ELF-1 (cell line): Measurements from ENCODE around the gene COMP.

ENCODE experiments used
- DNase-seq: peaks from one replicate; pipeline ENCODE4 v3.0.0-alpha.2; 2016; ENCODE audit warnings: low read depth, low spot score

The COMP gene

GRCh38 chr19:18803550-18804138 is 12.5 kb upstream of the COMP start:
- DNase-seq = no peak

DNA sequence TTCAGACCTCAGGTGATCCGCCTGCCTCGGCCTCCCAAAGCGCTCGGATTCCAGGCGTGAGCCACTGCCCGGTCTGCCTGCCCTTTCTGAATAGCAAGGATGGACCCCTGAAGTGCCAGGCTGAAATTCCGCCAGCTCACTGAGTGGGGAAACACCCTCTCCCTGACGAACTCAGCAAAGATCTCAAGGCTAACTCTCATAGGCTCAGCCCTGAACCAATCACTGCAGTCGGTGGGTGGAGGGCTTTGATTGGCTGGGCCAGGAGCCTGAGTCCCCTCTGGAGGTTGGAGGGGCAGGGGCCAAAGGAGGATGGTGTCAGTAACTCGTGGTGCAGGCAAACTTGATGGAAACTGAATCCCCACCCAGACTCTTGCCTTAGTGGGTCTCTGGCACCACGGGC is 11.2 kb upstream of the COMP start:
- DNase-seq = peak; percentile 71

GRCh38 chr19:18800636-18801035 is 9.5 kb upstream of the COMP start:
- DNase-seq = no peak

GRCh38 chr19:18800079-18800478 is 9.0 kb upstream of the COMP start:
- DNase-seq = no peak

- no peak for DNase-seq
Measured at GRCh38 chr19:18799389-18799970, 8.4 kb upstream of the COMP start.

GRCh38 chr19:18798384-18799352 is 7.6 kb upstream of the COMP start:
- no peak for DNase-seq

- no peak for DNase-seq
Measured at GRCh38 chr19:18796239-18796638, 5.1 kb upstream of the COMP start.

GRCh38 chr19:18795540-18795939 is 4.4 kb upstream of the COMP start:
- peak; percentile 73 for DNase-seq

DNA sequence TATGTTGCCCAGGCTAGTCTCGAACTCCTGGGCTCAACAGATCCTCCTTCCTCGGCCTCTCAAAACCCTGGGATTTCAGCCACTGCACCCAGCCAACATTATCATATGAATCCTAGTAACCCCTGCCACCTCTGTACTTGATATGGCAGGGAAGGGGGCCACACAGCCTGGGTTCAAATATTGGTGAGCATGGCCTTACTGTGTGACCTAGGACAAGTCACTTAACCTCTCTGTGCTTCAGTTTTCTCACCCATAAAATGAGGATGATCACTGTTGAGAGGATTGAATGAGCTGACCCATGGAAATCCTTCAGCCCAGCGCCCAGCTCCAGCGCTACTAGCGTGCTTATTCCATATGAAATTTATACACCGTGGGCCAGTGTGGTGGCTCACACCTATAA is 3.6 kb upstream of the COMP start:
- no peak for DNase-seq

- DNase-seq = no peak
Measured at GRCh38 chr19:18794029-18794313, 2.9 kb upstream of the COMP start.

GRCh38 chr19:18793144-18794028 is 2.3 kb upstream of the COMP start:
- no peak for DNase-seq

- DNase-seq = no peak
Measured at GRCh38 chr19:18792661-18793060, 1.6 kb upstream of the COMP start.

GRCh38 chr19:18791315-18791678 is 192 bp upstream of the COMP start:
- no peak for DNase-seq

GRCh38 chr19:18789883-18790565 is 1.1 kb downstream of the COMP start:
- DNase-seq = no peak

- no peak for DNase-seq
Measured at GRCh38 chr19:18789422-18789869, 1.7 kb downstream of the COMP start.

DNA sequence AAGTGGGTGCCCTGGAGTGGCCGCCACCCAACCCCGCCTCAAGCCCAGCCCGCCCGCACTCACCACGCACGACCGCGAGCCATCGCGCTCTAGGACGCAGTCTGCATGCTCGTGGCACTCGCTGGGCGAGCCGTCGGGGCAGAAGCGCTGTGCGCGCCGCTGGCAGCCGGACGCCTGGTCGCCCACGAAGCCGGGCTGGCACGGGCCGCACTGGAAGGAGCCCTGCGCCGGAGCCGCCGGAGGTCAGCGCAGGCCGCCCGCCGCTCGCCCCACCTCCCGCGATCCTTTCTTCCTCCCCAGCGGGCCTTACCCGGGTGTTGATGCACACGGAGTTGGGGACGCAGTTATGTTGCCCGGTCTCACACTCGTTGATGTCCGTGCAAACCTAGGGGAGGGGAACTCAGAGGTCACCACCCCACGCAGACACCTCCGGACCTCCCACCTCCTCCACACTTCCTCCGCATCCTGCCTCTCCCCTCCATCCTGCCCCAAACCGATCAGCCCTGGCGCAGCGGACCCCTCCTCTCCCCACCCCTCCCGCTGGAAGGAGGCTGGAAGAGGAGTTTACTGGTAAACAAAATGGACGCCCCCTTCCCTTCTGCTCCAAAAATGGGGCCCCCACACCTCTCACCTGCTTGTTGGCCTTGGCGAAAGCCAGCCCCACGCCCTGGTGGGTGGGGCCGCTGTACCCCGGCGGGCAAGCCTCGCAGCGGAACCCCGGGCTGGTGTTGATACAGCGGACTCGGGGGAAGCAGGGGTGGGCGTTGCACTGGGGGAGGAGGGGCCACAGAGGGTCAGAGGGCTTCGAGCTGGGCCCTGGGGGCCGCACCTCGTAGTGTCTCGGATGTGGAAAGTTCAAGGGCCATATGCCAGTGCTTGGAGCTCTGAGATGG is 2.3 kb downstream of the COMP start:
- no peak for DNase-seq

DNA sequence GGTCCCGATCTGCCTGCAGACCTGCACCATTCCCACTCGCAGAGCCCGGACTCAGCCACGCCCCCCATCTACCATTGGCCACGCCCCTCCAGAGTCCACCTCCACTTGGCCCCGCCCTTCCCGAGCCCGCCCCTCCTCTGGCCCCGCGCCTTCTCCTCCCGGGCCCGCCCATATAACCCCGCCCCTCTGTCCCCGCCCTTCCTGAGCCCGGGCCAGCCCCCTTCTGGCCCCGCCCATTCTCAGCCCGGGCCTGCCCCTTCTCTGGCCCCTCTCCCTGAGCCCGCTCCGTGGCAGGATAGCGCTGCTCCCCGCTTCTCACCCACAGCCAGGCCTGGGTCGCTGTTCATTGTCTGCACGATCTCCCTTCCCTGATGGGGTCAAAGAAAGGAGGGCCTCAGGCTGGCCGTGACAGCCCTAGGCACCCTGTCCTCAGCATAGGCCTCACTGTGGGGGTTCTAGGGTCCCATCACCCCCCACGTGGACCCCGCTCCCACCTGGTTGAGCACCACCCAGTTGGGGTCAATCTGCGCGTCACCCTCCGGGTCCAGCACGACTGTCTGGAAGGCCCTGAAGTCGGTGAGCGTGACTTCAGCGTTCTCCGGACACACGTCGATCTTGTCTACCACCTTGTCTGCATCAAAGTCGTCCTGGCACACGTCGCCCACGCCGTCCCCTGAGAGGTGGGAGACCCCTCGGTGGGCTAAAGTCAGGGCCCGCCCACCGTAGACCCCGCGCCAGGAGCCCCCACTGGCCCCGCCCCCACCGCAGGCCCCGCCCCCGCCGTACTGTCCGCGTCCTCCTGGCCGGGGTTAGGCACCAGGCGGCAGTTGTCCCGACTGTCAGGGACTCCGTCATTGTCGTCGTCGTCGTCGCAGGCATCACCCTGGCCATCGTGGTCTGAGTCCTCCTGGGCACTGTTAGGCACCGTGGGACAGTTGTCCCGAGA is 5.7 kb downstream of the COMP start:
- DNase-seq = peak; percentile 73

DNA sequence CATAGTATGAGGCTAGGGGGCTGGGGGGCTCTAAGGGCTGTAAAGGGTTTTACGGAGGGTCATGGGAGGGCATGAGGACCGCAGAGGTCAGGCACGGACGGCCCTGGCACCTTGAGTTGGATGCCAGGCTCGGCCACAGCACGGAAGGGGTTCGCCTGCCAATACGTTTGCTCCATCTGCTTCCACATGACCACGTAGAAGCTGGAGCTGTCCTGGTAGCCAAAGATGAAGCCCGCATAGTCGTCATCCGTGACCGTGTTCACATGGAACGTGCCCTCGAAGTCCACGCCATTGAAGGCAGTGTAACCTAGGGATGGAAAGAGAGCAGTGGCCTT is 6.4 kb downstream of the COMP start:
- DNase-seq = no peak
